NCI-H446 treated with DMSO at 0.1 percent for 48 hours (cell line): ENCODE results near the gene SMURF2.

Experiments used
- DNase-seq: peaks from one replicate; lab custom pipeline; 2025; lab: John Stamatoyannopoulos, UW

The SMURF2 gene

GRCh38 chr17:64537488-64537887, 124.6 kb downstream of the SMURF2 start:
- no peak for DNase-seq

GRCh38 chr17:64536913-64537312, 125.2 kb downstream of the SMURF2 start:
- no peak for DNase-seq

GRCh38 chr17:64535357-64535756, 126.8 kb downstream of the SMURF2 start:
- no peak for DNase-seq

GRCh38 chr17:64534187-64534586, 127.9 kb downstream of the SMURF2 start:
- no peak for DNase-seq

- no peak for DNase-seq
Measured at GRCh38 chr17:64533784-64534183, 128.3 kb downstream of the SMURF2 start.

- DNase-seq, result no peak
Measured at GRCh38 chr17:64532409-64532808, 129.7 kb downstream of the SMURF2 start.

GRCh38 chr17:64531955-64532371, 130.1 kb downstream of the SMURF2 start:
- DNase-seq, result no peak

GRCh38 chr17:64529221-64529620, 132.9 kb downstream of the SMURF2 start:
- DNase-seq, result no peak

- DNase-seq, result no peak
Measured at GRCh38 chr17:64527914-64528313, 134.2 kb downstream of the SMURF2 start.

- no peak for DNase-seq
Measured at GRCh38 chr17:64520359-64520758, 141.7 kb downstream of the SMURF2 start.

GRCh38 chr17:64519601-64520000, 142.5 kb downstream of the SMURF2 start:
- DNase-seq, result no peak

- no peak for DNase-seq
Measured at GRCh38 chr17:64515829-64516228, 146.3 kb downstream of the SMURF2 start.

GRCh38 chr17:64515419-64515818, 146.7 kb downstream of the SMURF2 start:
- DNase-seq, result no peak

- no peak for DNase-seq
Measured at GRCh38 chr17:64509179-64509578, 152.9 kb downstream of the SMURF2 start.

GRCh38 chr17:64508683-64509082, 153.4 kb downstream of the SMURF2 start:
- no peak for DNase-seq

GRCh38 chr17:64507413-64507782, 154.7 kb downstream of the SMURF2 start:
- peak; percentile 55 for DNase-seq

- peak; percentile 96 for DNase-seq
Measured at GRCh38 chr17:64506576-64507412, 155.3 kb downstream of the SMURF2 start, which contains the start of gene CEP95. Gene CEP95, plus strand, starts transcription at chr17:64506977. Its CDS starts 121 bp downstream, at chr17:64507098.

- peak; percentile 96 for DNase-seq
Measured at GRCh38 chr17:64506201-64506575, 155.9 kb downstream of the SMURF2 start, which contains the start of gene DDX5. Gene DDX5, minus strand, starts transcription at chr17:64506289. Its CDS starts 170 bp downstream, at chr17:64506119.

GRCh38 chr17:64505340-64506200, 156.5 kb downstream of the SMURF2 start:
- peak; percentile 51 for DNase-seq

GRCh38 chr17:64504769-64505339, 157.3 kb downstream of the SMURF2 start:
- no peak for DNase-seq

- DNase-seq, result no peak
Measured at GRCh38 chr17:64503821-64504768, 158.0 kb downstream of the SMURF2 start.
